ENCODE data around the gene ALOX12B.
"Not testable (repeated sequence)": the region's sequence is repeated elsewhere in the genome, so short reads cannot be mapped to it uniquely, and the experiment has no call there.

- TF ChIP-seq CTCF, POLR2A (IDR thresholded peaks at IDR 0.05): not testable (repeated sequence)
Observed at GRCh38 chr17:8106980-8107379, 19.5 kb upstream of the ALOX12B start.

All from right lobe of liver (tissue), 4 donors.